Measurements from ENCODE around the gene CCR7. TPM values are rescaled to one million over a fixed set of nuclear protein-coding genes. Genes with fewer than 3 reads are reported as not detected.

Gene CCR7, protein sequence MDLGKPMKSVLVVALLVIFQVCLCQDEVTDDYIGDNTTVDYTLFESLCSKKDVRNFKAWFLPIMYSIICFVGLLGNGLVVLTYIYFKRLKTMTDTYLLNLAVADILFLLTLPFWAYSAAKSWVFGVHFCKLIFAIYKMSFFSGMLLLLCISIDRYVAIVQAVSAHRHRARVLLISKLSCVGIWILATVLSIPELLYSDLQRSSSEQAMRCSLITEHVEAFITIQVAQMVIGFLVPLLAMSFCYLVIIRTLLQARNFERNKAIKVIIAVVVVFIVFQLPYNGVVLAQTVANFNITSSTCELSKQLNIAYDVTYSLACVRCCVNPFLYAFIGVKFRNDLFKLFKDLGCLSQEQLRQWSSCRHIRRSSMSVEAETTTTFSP
- not detected in 2 replicates for total RNA-seq

DNA sequence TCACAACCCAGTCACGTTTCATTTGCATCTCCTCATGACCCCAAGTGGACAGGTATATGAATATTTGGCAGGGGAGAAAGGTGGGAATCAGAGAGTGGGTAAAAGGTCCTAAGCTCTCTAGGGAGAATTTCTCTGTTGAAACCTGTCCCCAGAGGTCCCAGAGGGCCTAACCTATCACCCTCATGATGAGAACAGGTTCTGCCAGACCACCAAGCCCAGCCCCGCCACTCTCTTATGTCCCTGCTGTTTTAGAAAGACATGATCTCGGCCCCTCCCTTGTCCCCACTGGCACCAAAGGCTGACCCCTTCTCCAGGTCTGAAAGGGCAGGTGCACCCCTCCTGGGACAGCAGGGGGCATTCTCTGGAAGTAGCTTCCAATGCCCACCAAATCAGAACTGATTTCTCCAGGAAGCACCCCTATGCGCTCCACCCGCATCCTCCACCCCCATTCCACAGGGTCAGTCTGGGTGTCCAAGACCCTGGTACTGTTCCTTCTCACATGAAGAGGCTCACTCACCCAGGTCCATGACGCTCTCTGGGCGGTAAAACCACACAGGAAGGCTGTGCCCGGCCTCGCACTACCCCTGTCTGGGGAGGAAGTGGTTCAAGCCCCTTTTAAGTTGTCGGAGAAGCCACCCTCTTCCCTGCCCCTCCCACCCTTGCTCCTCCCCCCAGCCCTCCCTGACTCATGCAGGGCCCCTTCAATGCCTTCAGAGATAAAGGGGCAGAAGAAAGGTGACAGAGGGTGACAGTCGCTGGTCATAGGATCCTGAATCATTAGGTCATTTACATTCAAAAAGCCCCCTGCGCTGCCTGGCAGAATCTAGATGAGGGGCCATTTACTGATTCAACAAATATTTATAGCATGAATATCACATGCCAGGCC lies at the start of gene CCR7:
Gene CCR7, minus strand, starts transcription at position 590 of the 886 bp plus-strand sequence. Its CDS starts 63 bp downstream, at position 527.

Other genes starting within 250 kb of the CCR7 start
- 1.4 and 6.9 TPM in 2 replicates for gene GJD3, start 200.7 kb downstream of the CCR7 start, total RNA-seq
- gene TOP2A, start 147.6 kb downstream of the CCR7 start, total RNA-seq: 3.1 and 6.3 TPM in 2 replicates
- gene IGFBP4, start 122.0 kb downstream of the CCR7 start, total RNA-seq: 377 and 471 TPM in 2 replicates
- gene TNS4, start 63.8 kb downstream of the CCR7 start, total RNA-seq: 7.5 TPM in 1 of 2 replicates, not detected in the other
- 59.0 and 85.1 TPM in 2 replicates for gene SMARCE1, start 82.3 kb upstream of the CCR7 start, total RNA-seq
- not detected in 2 replicates for gene KRT222, start 99.7 kb upstream of the CCR7 start, total RNA-seq
- gene KRT24, start 138.3 kb upstream of the CCR7 start, total RNA-seq: not detected in 2 replicates
- not detected in 2 replicates for gene KRT25, start 189.9 kb upstream of the CCR7 start, total RNA-seq
- not detected in 2 replicates for gene KRT26, start 206.7 kb upstream of the CCR7 start, total RNA-seq
- gene KRT27, start 217.1 kb upstream of the CCR7 start, total RNA-seq: not detected in 2 replicates
- not detected in 2 replicates for gene KRT28, start 234.5 kb upstream of the CCR7 start, total RNA-seq